GM12801 (cell line): ENCODE measurements around the gene ARHGAP45.

Experiments
- TF ChIP-seq, protein P1 (sequence below): IDR thresholded peaks from one replicate; pipeline ENCODE4 v1.5.1; 2011; ENCODE audit warnings: control low read depth; ENCODE audit not compliant: insufficient read length; ENCODE audit errors: extremely low read depth

ARHGAP45 gene

DNA sequence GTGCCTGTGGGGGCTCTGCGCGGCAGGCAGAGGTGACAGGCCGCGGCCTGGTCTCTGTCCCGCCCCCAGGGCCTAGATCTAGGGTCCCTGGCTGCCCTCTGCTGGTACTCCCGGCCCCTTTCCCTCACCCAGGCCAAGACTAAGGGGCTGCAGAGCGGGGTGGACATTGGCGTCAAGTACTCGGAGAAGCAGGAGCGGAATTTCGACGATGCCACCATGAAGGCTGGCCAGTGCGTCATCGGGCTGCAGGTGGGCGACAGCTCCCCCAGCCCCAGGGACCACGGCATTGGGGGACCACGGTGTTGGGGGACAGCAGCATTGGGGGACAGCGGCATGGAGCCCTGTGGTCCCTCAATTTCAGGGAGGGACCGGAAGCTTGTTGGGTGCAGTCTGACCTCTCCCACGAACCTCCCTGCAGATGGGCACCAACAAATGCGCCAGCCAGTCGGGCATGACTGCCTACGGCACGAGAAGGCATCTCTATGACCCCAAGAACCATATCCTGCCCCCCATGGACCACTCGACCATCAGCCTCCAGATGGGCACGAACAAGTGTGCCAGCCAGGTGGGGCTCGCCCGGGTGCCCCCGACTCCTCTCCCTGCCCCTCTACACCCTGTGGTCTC, 30.9 kb upstream of the ARHGAP45 start:
- TF ChIP-seq, protein P1, sequence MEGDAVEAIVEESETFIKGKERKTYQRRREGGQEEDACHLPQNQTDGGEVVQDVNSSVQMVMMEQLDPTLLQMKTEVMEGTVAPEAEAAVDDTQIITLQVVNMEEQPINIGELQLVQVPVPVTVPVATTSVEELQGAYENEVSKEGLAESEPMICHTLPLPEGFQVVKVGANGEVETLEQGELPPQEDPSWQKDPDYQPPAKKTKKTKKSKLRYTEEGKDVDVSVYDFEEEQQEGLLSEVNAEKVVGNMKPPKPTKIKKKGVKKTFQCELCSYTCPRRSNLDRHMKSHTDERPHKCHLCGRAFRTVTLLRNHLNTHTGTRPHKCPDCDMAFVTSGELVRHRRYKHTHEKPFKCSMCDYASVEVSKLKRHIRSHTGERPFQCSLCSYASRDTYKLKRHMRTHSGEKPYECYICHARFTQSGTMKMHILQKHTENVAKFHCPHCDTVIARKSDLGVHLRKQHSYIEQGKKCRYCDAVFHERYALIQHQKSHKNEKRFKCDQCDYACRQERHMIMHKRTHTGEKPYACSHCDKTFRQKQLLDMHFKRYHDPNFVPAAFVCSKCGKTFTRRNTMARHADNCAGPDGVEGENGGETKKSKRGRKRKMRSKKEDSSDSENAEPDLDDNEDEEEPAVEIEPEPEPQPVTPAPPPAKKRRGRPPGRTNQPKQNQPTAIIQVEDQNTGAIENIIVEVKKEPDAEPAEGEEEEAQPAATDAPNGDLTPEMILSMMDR: no peak

- TF ChIP-seq, protein P1: no peak
Observed at GRCh38 chr19:1037621-1038064, 29.3 kb upstream of the ARHGAP45 start.

- TF ChIP-seq, protein P1: no peak
Observed at GRCh38 chr19:1038978-1039645, 27.9 kb upstream of the ARHGAP45 start.

GRCh38 chr19:1039646-1040475, 27.1 kb upstream of the ARHGAP45 start, which contains the start of gene ABCA7:
Gene ABCA7 (plus strand): TSS chr19:1040107. CDS start chr19:1041362, 1,255 bp downstream.
- TF ChIP-seq, protein P1: no peak

DNA sequence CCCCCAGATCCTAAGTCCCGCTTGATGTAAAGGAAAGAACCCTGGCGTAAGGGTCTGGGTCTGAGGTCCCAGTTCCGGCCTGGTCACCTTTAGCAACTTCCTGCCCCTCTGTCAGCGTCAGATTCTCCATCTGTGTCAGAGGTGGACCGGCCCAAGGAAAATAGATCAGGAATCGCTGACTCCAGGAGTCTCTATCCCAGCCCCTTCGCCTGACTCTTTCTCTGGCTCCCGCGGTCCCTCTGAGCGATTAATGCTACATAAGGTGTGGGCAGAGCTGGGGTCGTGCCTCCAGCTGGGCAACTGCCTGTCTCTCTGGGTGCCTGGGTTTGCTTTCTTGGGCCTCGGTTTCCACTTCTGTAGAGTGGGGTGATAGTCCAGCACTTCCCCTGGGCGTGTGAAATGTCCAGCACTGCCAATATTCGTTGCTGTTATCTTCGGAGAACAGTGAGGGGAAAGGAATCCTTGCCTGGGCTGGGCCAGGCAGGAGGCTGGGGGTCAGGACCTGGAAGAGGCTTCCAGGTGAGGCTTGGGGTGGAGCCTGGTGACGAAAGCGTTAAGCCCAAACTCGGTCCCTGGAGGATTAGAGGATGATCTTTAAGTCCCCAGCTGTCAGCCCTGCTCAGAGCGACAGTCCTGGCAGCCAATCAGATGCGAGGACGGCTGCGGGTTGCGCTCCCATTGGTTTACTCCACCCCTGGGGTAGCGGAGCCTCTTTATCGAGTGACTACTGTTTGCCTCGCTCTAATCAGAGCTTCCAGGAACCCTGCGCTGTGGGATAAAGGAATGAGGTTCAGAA, 26.3 kb upstream of the ARHGAP45 start:
- TF ChIP-seq, protein P1: no peak

GRCh38 chr19:1041272-1041834, 25.6 kb upstream of the ARHGAP45 start:
- TF ChIP-seq, protein P1: no peak
